Muscle layer of duodenum (tissue), 2 donors: ENCODE data around the gene LCE2A.
"Not testable (repeated sequence)": the region's sequence is repeated elsewhere in the genome, so short reads cannot be mapped to it uniquely, and the experiment has no call there.

Experiments
- H3K27ac ChIP-seq: one replicate; pipeline ENCODE4 v1.7.0; 2013; ENCODE audit warnings: mild to moderate bottlenecking, low read length
- H3K27me3 ChIP-seq: one replicate; pipeline ENCODE4 v1.7.0; 2013; ENCODE audit warnings: low read depth, mild to moderate bottlenecking, control low read depth, low read length
- H3K36me3 ChIP-seq, 2 donors: one replicate each; pipeline ENCODE4 v1.7.0; 2013; ENCODE audit warnings: low read length in 2 of 2, control low read depth in 1 of 2, mild to moderate bottlenecking in 1 of 2; ENCODE audit not compliant: insufficient read depth in 2 of 2, control insufficient read depth in 1 of 2
- H3K4me1 ChIP-seq, 2 donors: one replicate each; pipeline ENCODE4 v1.7.0; 2013; ENCODE audit warnings: low read length in 2 of 2, mild to moderate bottlenecking in 2 of 2, control low read depth in 1 of 2, moderate library complexity in 1 of 2; ENCODE audit not compliant: insufficient read depth in 2 of 2, control insufficient read depth in 1 of 2
- H3K4me3 ChIP-seq, 2 donors: one replicate each; pipeline ENCODE4 v1.7.0; 2013; ENCODE audit warnings: low read length in 2 of 2, low read depth in 1 of 2, mild to moderate bottlenecking in 1 of 2
- H3K9me3 ChIP-seq, 2 donors: one replicate each; pipeline ENCODE4 v1.7.0; 2013; ENCODE audit warnings: low read length in 2 of 2, control low read depth in 1 of 2, mild to moderate bottlenecking in 1 of 2; ENCODE audit not compliant: control insufficient read depth in 1 of 2
- donor health status: healthy.

Gene LCE2A

GRCh38 chr1:152697701-152698600 lies at the start of gene LCE2A:
Gene LCE2A, plus strand, starts transcription at chr1:152698345. Its CDS starts 557 bp downstream, at chr1:152698902.
- Histone ChIP-seq H3K27me3 (no peaks in the 10 kb centered on the region), H3K27ac (no peak within 1 kb of the TSS), H3K36me3 (no peaks in the 10 kb centered on the region), H3K4me1 (no peaks in the 10 kb centered on the region), H3K9me3 (no peaks in the 10 kb centered on the region), H3K4me3 (no peak within 1 kb of the TSS)

- Histone ChIP-seq H3K36me3 (no peaks in the 10 kb centered on the region), H3K4me3 (no peak overlapping the region), H3K27me3 (no peaks in the 10 kb centered on the region), H3K9me3 (no peaks in the 10 kb centered on the region), H3K27ac (no peak overlapping the region), H3K4me1 (no peaks in the 10 kb centered on the region)
Observed at GRCh38 chr1:152654110-152654509, 44.0 kb upstream of the LCE2A start.

GRCh38 chr1:152656459-152656858 lies 41.7 kb upstream of the LCE2A start:
- Histone ChIP-seq H3K27me3 (no peaks in the 10 kb centered on the region), H3K4me1 (no peaks in the 10 kb centered on the region), H3K27ac (no peak overlapping the region), H3K4me3 (no peak overlapping the region), H3K9me3 (no peaks in the 10 kb centered on the region), H3K36me3 (no peaks in the 10 kb centered on the region)

GRCh38 chr1:152657677-152658076 lies 40.5 kb upstream of the LCE2A start:
- H3K9me3 ChIP-seq, result no peaks in the 10 kb centered on the region

GRCh38 chr1:152658649-152659048 lies 39.5 kb upstream of the LCE2A start:
- no peaks in the 10 kb centered on the region for H3K4me1 ChIP-seq
- H3K36me3 ChIP-seq, result no peaks in the 10 kb centered on the region
- H3K27ac ChIP-seq, result no peak overlapping the region
- no peak overlapping the region for H3K4me3 ChIP-seq
- H3K27me3 ChIP-seq, result no peaks in the 10 kb centered on the region
- no peaks in the 10 kb centered on the region for H3K9me3 ChIP-seq

More at GRCh38 chr1:152657677-152658076, 40.5 kb upstream of the LCE2A start:
- Histone ChIP-seq H3K27me3 (no peaks in the 10 kb centered on the region), H3K4me1 (no peaks in the 10 kb centered on the region), H3K4me3 (no peak overlapping the region), H3K27ac (no peak overlapping the region), H3K36me3 (no peaks in the 10 kb centered on the region)

- H3K27ac ChIP-seq, result no peak within 1 kb of the TSS
- no peaks in the 10 kb centered on the region for H3K4me1 ChIP-seq
- no peaks in the 10 kb centered on the region for H3K36me3 ChIP-seq
- no peaks in the 10 kb centered on the region for H3K27me3 ChIP-seq
- H3K9me3 ChIP-seq, result no peaks in the 10 kb centered on the region
- H3K4me3 ChIP-seq, result no peak within 1 kb of the TSS
Observed at GRCh38 chr1:152663098-152663497, 35.0 kb upstream of the LCE2A start, which contains the start of gene LCE2D. Gene LCE2D, plus strand, starts transcription at chr1:152663380. Its CDS starts 726 bp downstream, at chr1:152664106.

- H3K4me3 ChIP-seq, H3K4me1 ChIP-seq, H3K27ac ChIP-seq, H3K9me3 ChIP-seq, H3K36me3 ChIP-seq, H3K27me3 ChIP-seq: not testable (repeated sequence)
Observed at GRCh38 chr1:152666171-152666570, 32.0 kb upstream of the LCE2A start.

- Histone ChIP-seq H3K9me3 (no peaks in the 10 kb centered on the region), H3K27ac (no peak overlapping the region), H3K27me3 (no peaks in the 10 kb centered on the region), H3K4me1 (no peaks in the 10 kb centered on the region), H3K36me3 (no peaks in the 10 kb centered on the region), H3K4me3 (no peak overlapping the region)
Observed at GRCh38 chr1:152667648-152668047, 30.5 kb upstream of the LCE2A start.

GRCh38 chr1:152673016-152673415 lies 25.1 kb upstream of the LCE2A start:
- H3K27me3 ChIP-seq, result no peaks in the 10 kb centered on the region
- H3K4me3 ChIP-seq, result no peak overlapping the region
- no peaks in the 10 kb centered on the region for H3K4me1 ChIP-seq

GRCh38 chr1:152674983-152675382 lies 23.2 kb upstream of the LCE2A start, which contains the start of gene LCE2C:
Gene LCE2C, plus strand, starts transcription at chr1:152675279. Its CDS starts 737 bp downstream, at chr1:152676016.
- not testable (repeated sequence) for H3K4me1 ChIP-seq, H3K27ac ChIP-seq, H3K27me3 ChIP-seq, H3K9me3 ChIP-seq, H3K36me3 ChIP-seq, H3K4me3 ChIP-seq

More at GRCh38 chr1:152673016-152673415, 25.1 kb upstream of the LCE2A start:
- no peaks in the 10 kb centered on the region for H3K9me3 ChIP-seq
- no peak overlapping the region for H3K27ac ChIP-seq
- H3K36me3 ChIP-seq, result no peaks in the 10 kb centered on the region

GRCh38 chr1:152679459-152679858 lies 18.7 kb upstream of the LCE2A start:
- no peak overlapping the region for H3K27ac ChIP-seq
- no peaks in the 10 kb centered on the region for H3K36me3 ChIP-seq
- no peak overlapping the region for H3K4me3 ChIP-seq
- no peaks in the 10 kb centered on the region for H3K27me3 ChIP-seq
- no peaks in the 10 kb centered on the region for H3K4me1 ChIP-seq
- H3K9me3 ChIP-seq, result no peaks in the 10 kb centered on the region
